HUES64 (cell line): Measurements from ENCODE around the gene GPRC6A.

Experiments used
- H3K27ac ChIP-seq: 2 replicates; pipeline ENCODE4 v1.7.0; 2013; ENCODE audit warnings: low read depth, low read length, inconsistent platforms
- H3K27me3 ChIP-seq: 2 replicates; pipeline ENCODE4 v1.6.1; 2013; ENCODE audit warnings: mild to moderate bottlenecking, low read length; ENCODE audit not compliant: insufficient read depth
- H3K36me3 ChIP-seq: 2 replicates; pipeline ENCODE4 v1.6.1; 2013; ENCODE audit warnings: mild to moderate bottlenecking, low read length; ENCODE audit not compliant: insufficient read depth
- H3K4me1 ChIP-seq: 2 replicates; pipeline ENCODE4 v1.6.1; 2013; ENCODE audit warnings: mild to moderate bottlenecking, low read length, moderate library complexity; ENCODE audit not compliant: insufficient read depth
- H3K4me3 ChIP-seq: 2 replicates; pipeline ENCODE4 v1.5.1; 2013; ENCODE audit warnings: mild to moderate bottlenecking, low read length, moderate library complexity
- H3K9ac ChIP-seq: 2 replicates; pipeline ENCODE4 v1.6.1; 2013; ENCODE audit warnings: mild to moderate bottlenecking, low read depth, low read length
- H3K9me3 ChIP-seq: 2 replicates; pipeline ENCODE4 v1.6.1; 2013; ENCODE audit warnings: low read depth, low read length; ENCODE audit not compliant: insufficient read depth
- WGBS: fragments of 150-250, 120-280 bp; methylation state at CpG from one replicate; pipeline ENCODE4 v1.1.7; 2013; ENCODE audit warnings: missing lambda C conversion rate; 5-methylcytosine and 5-hydroxymethylcytosine counted together

Gene GPRC6A

DNA sequence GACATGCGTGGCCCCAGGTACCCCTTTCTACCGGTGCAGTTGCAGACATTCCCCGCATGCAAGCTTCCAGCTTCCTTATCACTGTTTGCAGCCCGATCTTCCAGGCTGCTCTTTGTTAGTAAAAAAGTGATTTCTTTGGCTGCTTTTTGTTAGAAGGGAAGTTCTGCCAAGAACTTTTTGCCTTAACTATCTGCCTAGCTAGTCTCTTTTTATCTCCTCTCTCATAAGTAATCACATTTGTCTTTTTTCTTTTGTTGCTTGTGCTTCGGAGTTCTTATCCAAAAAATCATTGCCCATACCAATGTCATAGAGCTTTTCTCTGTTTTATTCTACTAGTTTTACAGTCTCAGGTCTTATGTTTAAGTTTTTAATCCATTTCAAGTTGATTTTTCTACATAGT is 83.7 kb downstream of the GPRC6A start:
- 85% methylated on average over 5 of the region's 5 CpGs for WGBS
- no peak overlapping the region for H3K4me3 ChIP-seq

More for the DNA sequence above, 83.7 kb downstream of the GPRC6A start:
- Histone ChIP-seq H3K4me1 (no peaks in the 10 kb centered on the region), H3K36me3 (no peaks in the 10 kb centered on the region), H3K9ac (no peak overlapping the region), H3K9me3 (no peaks in the 10 kb centered on the region), H3K27ac (no peak overlapping the region), H3K27me3 (no peaks in the 10 kb centered on the region)
